ENCODE results near the gene AIFM2.
"Not testable (repeated sequence)": the region's sequence is repeated elsewhere in the genome, so short reads cannot be mapped to it uniquely, and the experiment has no call there.

The AIFM2 gene

GRCh38 chr10:70121281-70121949 lies 11.2 kb downstream of the AIFM2 start:
- no peak for DNase-seq

- no peak for DNase-seq
These were observed 12.2 kb downstream of the AIFM2 start for GRCh38 chr10:70120417-70120816.

GRCh38 chr10:70119623-70120022 lies 13.0 kb downstream of the AIFM2 start:
- no peak for DNase-seq

- DNase-seq: no peak
These were observed 13.4 kb downstream of the AIFM2 start for GRCh38 chr10:70119197-70119596.

- no peak for DNase-seq
These were observed 14.4 kb downstream of the AIFM2 start for GRCh38 chr10:70118196-70118595.

- DNase-seq: no peak
These were observed 15.0 kb downstream of the AIFM2 start for GRCh38 chr10:70117646-70118045.

GRCh38 chr10:70115948-70116682 lies 16.5 kb downstream of the AIFM2 start:
- no peak for DNase-seq

GRCh38 chr10:70114902-70115301 lies 17.7 kb downstream of the AIFM2 start:
- DNase-seq: no peak

GRCh38 chr10:70112071-70112470 lies 20.6 kb downstream of the AIFM2 start:
- no peak for DNase-seq

- no peak for DNase-seq
These were observed 21.1 kb downstream of the AIFM2 start for GRCh38 chr10:70111496-70111895.

- no peak for DNase-seq
These were observed 23.4 kb downstream of the AIFM2 start for GRCh38 chr10:70109064-70109729.

- no peak for DNase-seq
These were observed 25.4 kb downstream of the AIFM2 start for GRCh38 chr10:70106958-70107791.

- DNase-seq: no peak
These were observed 31.0 kb downstream of the AIFM2 start for GRCh38 chr10:70101668-70102067.

GRCh38 chr10:70101068-70101562 lies 31.5 kb downstream of the AIFM2 start:
- not testable (repeated sequence) for DNase-seq

GRCh38 chr10:70098271-70098670 lies 34.4 kb downstream of the AIFM2 start:
- no peak for DNase-seq

- no peak for DNase-seq
These were observed 35.2 kb downstream of the AIFM2 start for GRCh38 chr10:70097459-70097858.

- no peak for DNase-seq
These were observed 35.8 kb downstream of the AIFM2 start for GRCh38 chr10:70096705-70097420.

GRCh38 chr10:70096016-70096704 lies 36.5 kb downstream of the AIFM2 start:
- DNase-seq: no peak

GRCh38 chr10:70094250-70094649 lies 38.4 kb downstream of the AIFM2 start:
- no peak for DNase-seq

GRCh38 chr10:70093335-70093944 lies 39.2 kb downstream of the AIFM2 start:
- DNase-seq: no peak

- no peak for DNase-seq
These were observed 40.3 kb downstream of the AIFM2 start for GRCh38 chr10:70092389-70092718.
